H9 (cell line): Measurements from ENCODE around the gene BBOX1. TPM values are rescaled to one million over a fixed set of nuclear protein-coding genes. Genes with fewer than 3 reads are reported as not detected.

Source experiments
- DNase-seq: peaks from one replicate; pipeline ENCODE4 v3.0.0-alpha.2; 2017
- H2AFZ ChIP-seq: one replicate; pipeline ENCODE4 v1.6.1; 2013; ENCODE audit warnings: mild to moderate bottlenecking, low read length, control low read depth, moderate library complexity
- H2AK5ac ChIP-seq: 2 replicates; pipeline ENCODE4 v1.6.1; 2013; ENCODE audit warnings: low read length, control low read depth, mixed read lengths; ENCODE audit not compliant: insufficient read length
- H2BK120ac ChIP-seq: one replicate; pipeline ENCODE4 v1.6.1; 2013; ENCODE audit warnings: low read depth, mild to moderate bottlenecking, low read length, control low read depth, inconsistent platforms; ENCODE audit not compliant: poor library complexity, severe bottlenecking
- H2BK12ac ChIP-seq: 2 replicates; pipeline ENCODE4 v1.6.1; 2013; ENCODE audit warnings: low read length, control low read depth, mixed read lengths, low read depth; ENCODE audit not compliant: insufficient read length
- H2BK15ac ChIP-seq: 2 replicates; pipeline ENCODE4 v1.6.1; 2013; ENCODE audit warnings: low read depth, low read length, control low read depth
- H2BK20ac ChIP-seq: one replicate; pipeline ENCODE4 v1.6.1; 2013; ENCODE audit warnings: low read depth, mild to moderate bottlenecking, low read length, control low read depth, inconsistent platforms; ENCODE audit not compliant: poor library complexity, severe bottlenecking
- H2BK5ac ChIP-seq: 2 replicates; pipeline ENCODE4 v1.6.1; 2013; ENCODE audit warnings: low read length, control low read depth, mixed read lengths; ENCODE audit not compliant: insufficient read length
- H3K14ac ChIP-seq: 2 replicates; pipeline ENCODE4 v1.6.1; 2013; ENCODE audit warnings: low read length, control low read depth; ENCODE audit not compliant: insufficient read depth
- H3K18ac ChIP-seq: 2 replicates; pipeline ENCODE4 v1.6.1; 2013; ENCODE audit warnings: low read depth, mild to moderate bottlenecking, mixed read lengths, low read length, control low read depth; ENCODE audit not compliant: insufficient read length
- H3K23ac ChIP-seq: 2 replicates; pipeline ENCODE4 v1.6.1; 2013; ENCODE audit warnings: low read length, control low read depth, mixed read lengths, low read depth; ENCODE audit not compliant: insufficient read length
- H3K23me2 ChIP-seq: 2 replicates; pipeline ENCODE4 v1.6.1; 2013; ENCODE audit warnings: low read depth, mild to moderate bottlenecking, mixed read lengths, low read length, control low read depth; ENCODE audit not compliant: insufficient read length, poor library complexity, severe bottlenecking
- H3K27ac ChIP-seq: 2 replicates; pipeline ENCODE4 v1.5.1; 2013; ENCODE audit warnings: low read length, control low read depth, mixed read lengths, low read depth; ENCODE audit not compliant: insufficient read length
- H3K27me3 ChIP-seq: 2 replicates; pipeline ENCODE4 v1.6.1; 2013; ENCODE audit warnings: low read length, control low read depth, inconsistent platforms; ENCODE audit not compliant: insufficient read depth
- H3K4ac ChIP-seq: 2 replicates; pipeline ENCODE4 v1.6.1; 2013; ENCODE audit warnings: low read depth, mild to moderate bottlenecking, control low read depth, inconsistent platforms, low read length, moderate library complexity
- H3K4me1 ChIP-seq: 2 replicates; pipeline ENCODE4 v1.6.1; 2013; ENCODE audit warnings: low read length, control low read depth, inconsistent platforms; ENCODE audit not compliant: insufficient read depth
- H3K4me2 ChIP-seq: 2 replicates; pipeline ENCODE4 v1.6.1; 2013; ENCODE audit warnings: low read length, control low read depth, mixed read lengths; ENCODE audit not compliant: insufficient read length, insufficient read depth
- H3K56ac ChIP-seq: 2 replicates; pipeline ENCODE4 v1.6.1; 2013; ENCODE audit warnings: low read depth, mild to moderate bottlenecking, mixed read lengths, low read length, control low read depth; ENCODE audit not compliant: insufficient read length
- H3K79me1 ChIP-seq: 2 replicates; pipeline ENCODE4 v1.6.1; 2013; ENCODE audit warnings: low read depth, mild to moderate bottlenecking, moderate library complexity, low read length, control low read depth, inconsistent platforms; ENCODE audit not compliant: insufficient read depth, poor library complexity, severe bottlenecking
- H3K79me2 ChIP-seq: 2 replicates; pipeline ENCODE4 v1.6.1; 2013; ENCODE audit warnings: low read length, control low read depth, inconsistent platforms; ENCODE audit not compliant: insufficient read depth
- H3K9ac ChIP-seq: 2 replicates; pipeline ENCODE4 v1.6.1; 2013; ENCODE audit warnings: low read length, control low read depth, mixed read lengths; ENCODE audit not compliant: insufficient read length; ENCODE audit errors: extremely low read depth
- H3K9me3 ChIP-seq: one replicate; pipeline ENCODE4 v1.6.1; 2013; ENCODE audit warnings: low read depth, low read length, inconsistent platforms; ENCODE audit not compliant: control insufficient read depth
- H3T11ph ChIP-seq: one replicate; pipeline ENCODE4 v1.6.1; 2013; ENCODE audit warnings: mild to moderate bottlenecking, low read length, control low read depth, inconsistent platforms
- H4K20me1 ChIP-seq: one replicate; pipeline ENCODE4 v1.6.1; 2013; ENCODE audit not compliant: control insufficient read depth, insufficient read length, insufficient read depth
- H4K5ac ChIP-seq: 2 replicates; pipeline ENCODE4 v1.6.1; 2013; ENCODE audit warnings: low read depth, mild to moderate bottlenecking, mixed read lengths, low read length, control low read depth; ENCODE audit not compliant: insufficient read length
- H4K8ac ChIP-seq: replicated peaks from 2 replicates; pipeline ENCODE4 v1.6.1; 2013; ENCODE audit warnings: low read length, control low read depth, mixed read lengths, low read depth; ENCODE audit not compliant: insufficient read length
- H4K91ac ChIP-seq: 2 replicates; pipeline ENCODE4 v1.6.1; 2013; ENCODE audit warnings: low read depth, mild to moderate bottlenecking, moderate library complexity, mixed read lengths, low read length, control low read depth; ENCODE audit not compliant: insufficient read length
- H3K27ac Mint-ChIP-seq, 3 experiments: 2 replicates in 2 of 3; 3 replicates in 1 of 3; pipeline ENCODE4 v1.8.0; 2020 to 2021; ENCODE audit warnings: mixed read lengths in 3 of 3, mild to moderate bottlenecking in 1 of 3, moderate library complexity in 1 of 3
- H3K27me3 Mint-ChIP-seq: 2 replicates; pipeline ENCODE4 v1.8.0; 2021; ENCODE audit warnings: low read depth, mild to moderate bottlenecking, moderate library complexity, mixed read lengths
- H3K36me3 Mint-ChIP-seq, 3 experiments: 2 replicates in 2 of 3; 3 replicates in 1 of 3; pipeline ENCODE4 v1.8.0; 2020 to 2021; ENCODE audit warnings: low read depth in 3 of 3, mixed read lengths in 3 of 3; ENCODE audit not compliant: insufficient read depth in 1 of 3
- H3K4me1 Mint-ChIP-seq, 2 experiments: 2 replicates each; pipeline ENCODE4 v1.8.0; 2020; ENCODE audit warnings: mixed read lengths in 2 of 2
- H3K4me3 Mint-ChIP-seq, 2 experiments: 2 replicates in 1 of 2; 3 replicates in 1 of 2; pipeline ENCODE4 v1.8.0; 2020 to 2021; ENCODE audit warnings: mild to moderate bottlenecking in 2 of 2, mixed read lengths in 2 of 2, moderate library complexity in 1 of 2
- H3K9me3 Mint-ChIP-seq, 2 experiments: 2 replicates in 1 of 2; 3 replicates in 1 of 2; pipeline ENCODE4 v1.8.0; 2020; ENCODE audit warnings: mild to moderate bottlenecking in 2 of 2, mixed read lengths in 2 of 2, moderate library complexity in 1 of 2
- total RNA-seq: library from RNA; stranded (reverse); gene quantifications from 2 replicates; pipeline ENCODE4 v1.2.1, GENCODE V29; 2021
- TF ChIP-seq, protein P1 (sequence below): fragments of 200-600 bp; sonication (generic); conservative IDR thresholded peaks from 3 replicates; pipeline ENCODE4 v1.8.0; 2021; ENCODE audit warnings: antibody characterized with exemption, mild to moderate bottlenecking

Gene BBOX1
- total RNA-seq, 1 experiment from 2014 or later, result not detected

DNA sequence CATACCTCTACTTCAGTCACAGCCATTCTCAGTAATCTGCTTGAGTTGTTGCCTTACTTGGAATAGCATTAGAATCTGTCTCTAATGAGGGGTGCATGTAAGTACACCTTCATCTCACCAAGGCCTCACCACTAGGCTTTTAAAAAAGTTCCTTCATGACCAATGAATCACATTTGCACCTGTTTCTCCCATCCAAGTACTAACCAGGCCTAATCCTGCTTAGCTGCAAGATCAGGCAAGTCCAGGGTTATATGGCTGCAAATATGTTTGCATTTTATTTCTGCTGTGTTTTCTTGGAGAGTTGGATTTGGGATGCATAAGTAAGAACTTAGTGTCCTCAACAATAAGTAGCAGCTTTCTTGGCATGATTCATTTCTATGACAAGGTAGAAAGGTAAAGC lies 66.9 kb downstream of the BBOX1 start:
- Histone ChIP-seq H3K79me1 (no peaks in the 10 kb centered on the region), H3K9me3 (no peaks in the 10 kb centered on the region), H3K14ac (no peak overlapping the region), H2BK120ac (no peak overlapping the region), H3K4ac (no peak overlapping the region), H3K23me2 (no peaks in the 10 kb centered on the region), H3K56ac (no peak overlapping the region), H2AK5ac (no peak overlapping the region), H2BK12ac (no peak overlapping the region), H3K4me2 (no peak overlapping the region), H4K20me1 (no peaks in the 10 kb centered on the region), H3K9ac (no peak overlapping the region), H3K27ac (no peak overlapping the region), H4K91ac (no peak overlapping the region), H3K27me3 (no peaks in the 10 kb centered on the region), H2BK15ac (no peak overlapping the region), H3K23ac (no peak overlapping the region), H3K4me1 (no peaks in the 10 kb centered on the region), H2BK20ac (no peak overlapping the region), H3K79me2 (no peaks in the 10 kb centered on the region), H3K18ac (no peak overlapping the region), H3T11ph (no peak overlapping the region), H4K5ac (no peak overlapping the region), H2AFZ (no peak overlapping the region), H4K8ac (no peak overlapping the region), H2BK5ac (no peak overlapping the region)
- Mint-ChIP-seq H3K27me3 (no peaks in the 10 kb centered on the region; the same call in 1 of the 2 replicates), H3K4me1 (no peaks in the 10 kb centered on the region), H3K4me3 (no peak overlapping the region), H3K36me3 (no peaks in the 10 kb centered on the region; a peak in 1 of 7 replicates), H3K27ac (no peak overlapping the region), H3K9me3 (no peaks in the 10 kb centered on the region; a peak in 1 of 5 replicates)
- TF ChIP-seq, protein P1, sequence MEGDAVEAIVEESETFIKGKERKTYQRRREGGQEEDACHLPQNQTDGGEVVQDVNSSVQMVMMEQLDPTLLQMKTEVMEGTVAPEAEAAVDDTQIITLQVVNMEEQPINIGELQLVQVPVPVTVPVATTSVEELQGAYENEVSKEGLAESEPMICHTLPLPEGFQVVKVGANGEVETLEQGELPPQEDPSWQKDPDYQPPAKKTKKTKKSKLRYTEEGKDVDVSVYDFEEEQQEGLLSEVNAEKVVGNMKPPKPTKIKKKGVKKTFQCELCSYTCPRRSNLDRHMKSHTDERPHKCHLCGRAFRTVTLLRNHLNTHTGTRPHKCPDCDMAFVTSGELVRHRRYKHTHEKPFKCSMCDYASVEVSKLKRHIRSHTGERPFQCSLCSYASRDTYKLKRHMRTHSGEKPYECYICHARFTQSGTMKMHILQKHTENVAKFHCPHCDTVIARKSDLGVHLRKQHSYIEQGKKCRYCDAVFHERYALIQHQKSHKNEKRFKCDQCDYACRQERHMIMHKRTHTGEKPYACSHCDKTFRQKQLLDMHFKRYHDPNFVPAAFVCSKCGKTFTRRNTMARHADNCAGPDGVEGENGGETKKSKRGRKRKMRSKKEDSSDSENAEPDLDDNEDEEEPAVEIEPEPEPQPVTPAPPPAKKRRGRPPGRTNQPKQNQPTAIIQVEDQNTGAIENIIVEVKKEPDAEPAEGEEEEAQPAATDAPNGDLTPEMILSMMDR, result no peak
- no peak for DNase-seq
